ENCODE results near the gene TMPRSS3.

DNA sequence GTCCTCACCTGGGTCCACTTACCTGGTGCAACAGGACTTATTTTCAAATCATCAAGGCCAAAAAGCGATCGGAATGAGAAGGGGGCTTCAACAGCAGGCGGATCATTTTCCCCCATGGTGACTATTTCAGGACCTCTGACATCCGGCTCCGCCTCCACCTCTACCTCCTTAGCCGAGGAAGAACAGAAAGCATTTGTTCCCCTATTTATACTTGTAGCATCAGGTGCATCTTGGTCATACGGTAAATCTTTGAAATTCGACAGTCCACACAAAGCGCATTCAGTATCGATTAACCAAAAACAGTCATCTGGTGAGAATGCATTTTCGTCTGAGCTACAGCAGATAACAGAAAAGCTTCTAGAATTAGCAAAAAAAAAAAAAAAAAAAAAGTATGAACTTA, 550 bp downstream of the TMPRSS3 start:
- TF ChIP-seq, protein P1, sequence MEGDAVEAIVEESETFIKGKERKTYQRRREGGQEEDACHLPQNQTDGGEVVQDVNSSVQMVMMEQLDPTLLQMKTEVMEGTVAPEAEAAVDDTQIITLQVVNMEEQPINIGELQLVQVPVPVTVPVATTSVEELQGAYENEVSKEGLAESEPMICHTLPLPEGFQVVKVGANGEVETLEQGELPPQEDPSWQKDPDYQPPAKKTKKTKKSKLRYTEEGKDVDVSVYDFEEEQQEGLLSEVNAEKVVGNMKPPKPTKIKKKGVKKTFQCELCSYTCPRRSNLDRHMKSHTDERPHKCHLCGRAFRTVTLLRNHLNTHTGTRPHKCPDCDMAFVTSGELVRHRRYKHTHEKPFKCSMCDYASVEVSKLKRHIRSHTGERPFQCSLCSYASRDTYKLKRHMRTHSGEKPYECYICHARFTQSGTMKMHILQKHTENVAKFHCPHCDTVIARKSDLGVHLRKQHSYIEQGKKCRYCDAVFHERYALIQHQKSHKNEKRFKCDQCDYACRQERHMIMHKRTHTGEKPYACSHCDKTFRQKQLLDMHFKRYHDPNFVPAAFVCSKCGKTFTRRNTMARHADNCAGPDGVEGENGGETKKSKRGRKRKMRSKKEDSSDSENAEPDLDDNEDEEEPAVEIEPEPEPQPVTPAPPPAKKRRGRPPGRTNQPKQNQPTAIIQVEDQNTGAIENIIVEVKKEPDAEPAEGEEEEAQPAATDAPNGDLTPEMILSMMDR (conservative IDR thresholded peaks at IDR 0.05): no peak
- TF ChIP-seq ZFX (IDR thresholded peaks at IDR 0.05): no peak
